Activated naive CD4-positive, alpha-beta T cell treated with anti-CD3 and anti-CD28 coated beads, Interleukin-2, amount 50 U/mL, for 24 hours (primary cell): ENCODE results near the gene HECTD2.
"Not testable (repeated sequence)": the region's sequence is repeated elsewhere in the genome, so short reads cannot be mapped to it uniquely, and the experiment has no call there.

ENCODE experiments used
- H3K27ac Mint-ChIP-seq: one replicate; pipeline ENCODE4 v1.8.0; 2021; ENCODE audit warnings: mild to moderate bottlenecking, mixed read lengths
- H3K27me3 Mint-ChIP-seq: one replicate; pipeline ENCODE4 v1.8.0; 2021; ENCODE audit warnings: mixed read lengths
- H3K36me3 Mint-ChIP-seq: one replicate; pipeline ENCODE4 v1.8.0; 2021; ENCODE audit warnings: mixed read lengths
- H3K4me1 Mint-ChIP-seq: one replicate; pipeline ENCODE4 v1.8.0; 2021; ENCODE audit warnings: mixed read lengths
- H3K4me3 Mint-ChIP-seq: one replicate; pipeline ENCODE4 v1.8.0; 2021; ENCODE audit warnings: mild to moderate bottlenecking, mixed read lengths
- H3K9me3 Mint-ChIP-seq: one replicate; pipeline ENCODE4 v1.8.0; 2021; ENCODE audit warnings: mixed read lengths

The HECTD2 gene, protein sequence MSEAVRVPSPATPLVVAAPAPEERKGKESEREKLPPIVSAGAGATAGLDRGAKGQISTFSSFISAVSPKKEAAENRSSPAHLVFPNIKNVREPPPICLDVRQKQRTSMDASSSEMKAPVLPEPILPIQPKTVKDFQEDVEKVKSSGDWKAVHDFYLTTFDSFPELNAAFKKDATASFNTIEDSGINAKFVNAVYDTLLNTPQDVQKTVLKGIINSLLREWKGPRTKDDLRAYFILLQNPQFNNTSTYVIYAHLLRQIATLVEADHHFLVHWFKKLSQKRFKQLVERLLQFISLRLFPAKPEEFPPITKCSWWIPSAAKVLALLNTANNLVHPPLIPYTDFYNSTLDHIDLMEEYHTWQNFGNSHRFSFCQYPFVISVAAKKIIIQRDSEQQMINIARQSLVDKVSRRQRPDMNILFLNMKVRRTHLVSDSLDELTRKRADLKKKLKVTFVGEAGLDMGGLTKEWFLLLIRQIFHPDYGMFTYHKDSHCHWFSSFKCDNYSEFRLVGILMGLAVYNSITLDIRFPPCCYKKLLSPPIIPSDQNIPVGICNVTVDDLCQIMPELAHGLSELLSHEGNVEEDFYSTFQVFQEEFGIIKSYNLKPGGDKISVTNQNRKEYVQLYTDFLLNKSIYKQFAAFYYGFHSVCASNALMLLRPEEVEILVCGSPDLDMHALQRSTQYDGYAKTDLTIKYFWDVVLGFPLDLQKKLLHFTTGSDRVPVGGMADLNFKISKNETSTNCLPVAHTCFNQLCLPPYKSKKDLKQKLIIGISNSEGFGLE

DNA sequence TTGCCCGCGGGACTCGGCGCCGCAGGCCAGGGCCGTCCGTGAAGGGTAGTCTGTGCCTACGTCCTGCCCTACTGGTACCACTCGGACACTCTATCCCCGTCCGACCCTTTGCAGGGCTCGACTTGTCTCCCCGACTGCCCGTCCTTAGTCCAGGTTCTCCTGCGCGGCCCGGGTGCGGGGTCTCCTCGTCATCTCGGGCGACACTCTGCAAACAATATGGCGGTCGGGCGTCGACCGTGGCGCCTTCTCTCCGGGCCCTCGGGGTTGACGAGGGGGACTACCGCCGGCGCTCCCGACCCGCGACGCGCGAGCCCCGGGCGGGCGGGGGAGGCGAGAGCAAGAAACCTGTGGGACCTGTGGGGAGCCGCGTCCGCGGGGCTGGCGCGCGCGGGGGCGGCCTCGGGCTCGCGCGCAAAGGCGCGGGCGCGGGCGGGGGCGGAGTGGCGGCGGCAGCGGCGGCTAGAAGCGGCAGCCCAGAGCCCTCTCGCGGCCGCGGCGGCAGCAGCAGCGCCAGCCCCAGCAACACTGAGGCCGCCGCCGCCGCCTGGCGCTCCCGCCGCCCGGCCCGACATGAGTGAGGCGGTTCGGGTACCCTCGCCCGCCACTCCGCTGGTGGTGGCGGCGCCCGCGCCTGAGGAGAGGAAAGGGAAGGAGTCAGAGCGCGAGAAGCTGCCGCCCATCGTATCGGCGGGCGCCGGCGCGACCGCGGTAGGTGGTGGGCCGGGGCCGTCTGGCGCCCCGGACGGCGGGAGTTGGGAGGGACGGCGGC lies at the start of gene HECTD2:
Gene HECTD2, plus strand, starts transcription at position 476 of the 769 bp plus-strand sequence. Its CDS starts 95 bp downstream, at position 571.
- Mint-ChIP-seq H3K4me3 (peak within 1 kb of the TSS; percentile 88), H3K27ac (peak within 1 kb of the TSS; percentile 82), H3K36me3 (no peaks in the 10 kb centered on the region), H3K27me3 (no peaks in the 10 kb centered on the region), H3K4me1 (peaks cover 17% of the 10 kb centered on the region), H3K9me3 (no peaks in the 10 kb centered on the region)

DNA sequence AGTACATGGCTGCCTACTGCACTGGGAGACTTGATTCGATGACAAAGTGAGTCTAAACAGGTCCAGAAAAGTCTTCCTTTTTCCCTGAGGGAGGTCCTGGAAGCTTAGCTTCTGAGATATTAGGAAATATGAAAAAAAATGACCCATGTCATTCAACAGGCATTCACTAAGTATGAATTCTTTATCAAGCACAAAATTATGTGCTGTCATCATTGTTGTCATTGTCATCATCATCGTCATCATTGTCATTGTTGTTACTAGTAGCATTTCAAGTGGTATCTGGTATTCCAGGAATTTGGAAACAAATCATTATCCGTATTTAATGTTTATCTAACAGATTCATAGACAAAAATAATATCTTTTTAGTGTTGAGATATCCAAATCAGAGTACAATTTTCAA lies 49.7 kb upstream of the HECTD2 start:
- Mint-ChIP-seq H3K27me3 (peaks cover 41% of the 10 kb centered on the region), H3K4me1 (no peaks in the 10 kb centered on the region), H3K36me3 (peaks cover 2% of the 10 kb centered on the region), H3K4me3 (no peak overlapping the region), H3K9me3 (no peaks in the 10 kb centered on the region), H3K27ac (no peak overlapping the region)

DNA sequence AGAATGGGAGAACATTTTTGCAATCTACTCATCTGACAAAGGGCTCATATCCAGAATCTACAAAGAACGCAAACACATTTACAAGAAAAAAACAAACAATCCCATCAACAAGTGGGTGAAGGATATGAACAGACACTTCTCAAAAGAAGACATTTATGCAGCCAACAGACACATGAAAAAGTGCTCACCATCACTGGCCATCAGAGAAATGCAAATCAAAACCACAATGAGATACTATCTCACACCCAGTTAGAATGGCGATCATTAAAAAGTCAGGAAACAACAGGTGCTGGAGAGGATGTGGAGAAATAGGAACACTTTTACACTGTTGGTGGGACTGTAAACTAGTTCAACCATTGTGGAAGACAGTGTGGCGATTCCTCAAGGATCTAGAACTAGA lies 44.6 kb upstream of the HECTD2 start:
- not testable (repeated sequence) for H3K27ac Mint-ChIP-seq, H3K4me1 Mint-ChIP-seq, H3K9me3 Mint-ChIP-seq, H3K36me3 Mint-ChIP-seq, H3K4me3 Mint-ChIP-seq
- peaks cover 44% of the 10 kb centered on the region for H3K27me3 Mint-ChIP-seq

DNA sequence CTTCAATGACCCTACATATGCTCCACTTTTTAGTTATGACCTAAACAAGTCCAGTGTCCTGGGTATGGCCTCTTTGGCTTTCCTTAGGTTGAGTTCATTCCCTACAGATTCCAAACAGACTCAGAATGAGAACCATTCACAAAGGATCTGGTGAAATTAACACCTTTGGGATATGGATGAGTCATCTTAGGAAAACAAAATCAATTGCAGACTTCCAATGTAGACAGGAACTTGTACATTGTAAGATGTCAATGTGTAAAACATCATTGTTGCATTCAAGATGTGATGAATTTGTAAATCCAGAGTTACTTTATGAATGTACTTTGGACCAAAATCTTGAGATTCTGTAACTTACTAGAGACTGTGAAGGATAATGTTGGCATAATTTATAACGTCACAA lies 43.4 kb upstream of the HECTD2 start:
- peaks cover 2% of the 10 kb centered on the region for H3K36me3 Mint-ChIP-seq
- no peak overlapping the region for H3K27ac Mint-ChIP-seq
- peaks cover 35% of the 10 kb centered on the region for H3K27me3 Mint-ChIP-seq
- no peaks in the 10 kb centered on the region for H3K9me3 Mint-ChIP-seq
- H3K4me3 Mint-ChIP-seq, result no peak overlapping the region
- H3K4me1 Mint-ChIP-seq, result no peaks in the 10 kb centered on the region

DNA sequence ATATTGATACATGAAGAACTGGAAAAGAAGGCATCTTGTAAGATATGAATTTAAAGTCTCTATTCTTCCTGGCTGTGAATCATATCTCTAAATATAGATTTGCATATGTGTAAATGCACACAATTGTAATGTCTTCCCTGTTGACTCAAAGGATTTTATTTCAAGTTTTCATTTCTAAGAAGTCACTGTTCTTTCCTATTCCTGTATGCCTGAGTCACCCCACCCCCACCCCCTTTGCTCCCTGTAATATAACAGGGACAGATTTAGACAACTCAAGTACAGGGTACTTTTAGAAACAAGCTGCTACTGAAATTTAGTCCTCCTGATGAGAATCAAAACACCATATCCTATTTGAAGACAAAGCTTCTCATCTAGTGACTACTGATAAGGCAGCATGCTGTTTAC lies 43.0 kb upstream of the HECTD2 start:
- Mint-ChIP-seq H3K27me3 (peaks cover 33% of the 10 kb centered on the region), H3K27ac (no peak overlapping the region), H3K4me1 (no peaks in the 10 kb centered on the region), H3K9me3 (no peaks in the 10 kb centered on the region), H3K36me3 (peaks cover 2% of the 10 kb centered on the region), H3K4me3 (no peak overlapping the region)

DNA sequence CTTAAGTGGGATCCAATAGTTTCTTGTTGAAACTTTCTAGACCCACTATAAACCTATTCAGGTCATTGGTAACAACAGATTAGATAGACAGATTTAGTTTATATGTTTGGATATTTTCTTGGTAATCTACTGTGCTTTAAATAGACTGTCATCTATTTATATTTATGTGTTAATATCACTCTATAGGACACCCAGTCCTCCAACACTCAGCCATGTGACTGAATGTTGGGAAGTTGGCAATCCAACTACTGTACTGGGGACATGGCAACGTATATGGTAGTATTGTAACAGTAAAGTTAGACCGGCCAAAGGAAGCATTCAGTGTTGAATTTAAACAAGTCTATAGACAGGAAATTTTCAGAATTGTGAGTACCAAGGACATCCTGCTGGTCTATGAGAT lies 42.6 kb upstream of the HECTD2 start:
- no peak overlapping the region for H3K27ac Mint-ChIP-seq
- H3K4me1 Mint-ChIP-seq, result no peaks in the 10 kb centered on the region
- no peak overlapping the region for H3K4me3 Mint-ChIP-seq
- peaks cover 2% of the 10 kb centered on the region for H3K36me3 Mint-ChIP-seq
- no peaks in the 10 kb centered on the region for H3K9me3 Mint-ChIP-seq
- H3K27me3 Mint-ChIP-seq, result peaks cover 30% of the 10 kb centered on the region

DNA sequence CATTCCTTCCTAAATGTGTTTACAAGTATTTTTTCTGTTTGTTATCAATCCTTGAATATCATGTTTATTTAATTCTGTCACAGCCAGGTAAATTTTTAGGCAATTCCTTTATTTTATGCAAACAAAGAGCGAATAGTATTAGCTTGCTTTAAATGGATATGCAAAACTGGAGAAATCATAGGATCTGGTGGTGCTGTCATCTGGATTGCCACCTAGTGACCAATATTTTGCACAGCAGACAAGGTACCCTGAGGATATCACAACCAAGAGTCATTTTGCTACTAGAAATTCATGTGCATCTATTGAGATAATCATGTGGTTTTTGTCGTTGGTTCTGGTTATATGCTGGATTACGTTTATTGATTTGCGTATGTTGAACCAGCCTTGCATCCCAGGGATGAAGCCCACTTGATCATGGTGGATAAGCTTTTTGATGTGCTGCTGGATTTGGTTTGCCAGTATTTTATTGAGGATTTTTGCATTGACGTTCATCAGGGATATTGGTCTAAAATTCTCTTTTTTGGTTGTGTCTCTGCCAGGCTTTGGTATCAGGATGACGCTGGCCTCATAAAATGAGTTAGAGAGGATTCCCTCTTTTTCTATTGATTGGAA lies 40.1 kb upstream of the HECTD2 start:
- not testable (repeated sequence) for H3K36me3 Mint-ChIP-seq, H3K4me3 Mint-ChIP-seq, H3K9me3 Mint-ChIP-seq, H3K4me1 Mint-ChIP-seq, H3K27ac Mint-ChIP-seq
- H3K27me3 Mint-ChIP-seq, result peaks cover 17% of the 10 kb centered on the region

DNA sequence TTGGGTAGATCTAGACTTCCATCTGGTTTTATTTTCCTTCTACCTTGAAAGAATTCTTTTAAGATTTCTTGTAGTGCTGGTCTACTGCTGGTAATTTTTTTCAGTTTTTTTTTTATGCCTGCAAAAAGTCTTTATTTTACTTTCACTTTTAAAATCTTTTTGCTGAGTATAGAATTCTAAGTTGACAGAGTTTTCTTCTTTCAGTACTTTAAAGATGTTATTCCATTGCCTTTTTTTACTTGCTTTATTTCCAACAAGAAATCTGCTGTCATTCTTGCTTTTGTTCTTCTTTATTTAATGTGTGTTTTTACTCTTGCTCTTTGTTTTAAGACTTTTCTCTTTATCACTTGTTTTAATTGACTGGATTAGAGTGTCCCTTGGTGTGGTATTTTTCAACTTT lies 36.1 kb upstream of the HECTD2 start:
- H3K4me3 Mint-ChIP-seq, result no peak overlapping the region
- peaks cover 3% of the 10 kb centered on the region for H3K36me3 Mint-ChIP-seq
- peaks cover 7% of the 10 kb centered on the region for H3K27me3 Mint-ChIP-seq
- peaks cover 19% of the 10 kb centered on the region for H3K9me3 Mint-ChIP-seq
- H3K27ac Mint-ChIP-seq, result no peak overlapping the region
- peaks cover 14% of the 10 kb centered on the region for H3K4me1 Mint-ChIP-seq

DNA sequence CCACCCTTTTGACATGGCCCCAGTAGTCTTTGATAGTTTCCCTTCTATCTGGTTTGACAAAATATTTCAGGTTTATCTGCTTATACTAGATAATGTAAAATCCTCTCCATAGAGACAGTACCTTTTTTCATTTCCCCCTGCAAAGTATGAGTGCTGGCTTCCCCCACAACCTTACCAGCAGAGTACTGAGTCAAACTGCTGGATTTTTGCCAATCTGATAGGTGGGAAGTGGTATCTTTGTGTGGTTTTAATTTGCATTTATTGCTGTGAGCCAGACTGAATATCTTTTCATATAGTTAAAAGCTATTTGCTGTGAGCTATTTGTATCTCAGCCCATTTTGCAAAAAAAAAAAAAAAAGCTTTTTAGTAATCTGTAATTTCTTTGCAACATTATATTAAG lies 32.1 kb upstream of the HECTD2 start:
- Mint-ChIP-seq H3K4me3 (no peak overlapping the region), H3K4me1 (peaks cover 15% of the 10 kb centered on the region), H3K27me3 (peaks cover 4% of the 10 kb centered on the region), H3K36me3 (peaks cover 6% of the 10 kb centered on the region), H3K27ac (no peak overlapping the region), H3K9me3 (peaks cover 19% of the 10 kb centered on the region)

DNA sequence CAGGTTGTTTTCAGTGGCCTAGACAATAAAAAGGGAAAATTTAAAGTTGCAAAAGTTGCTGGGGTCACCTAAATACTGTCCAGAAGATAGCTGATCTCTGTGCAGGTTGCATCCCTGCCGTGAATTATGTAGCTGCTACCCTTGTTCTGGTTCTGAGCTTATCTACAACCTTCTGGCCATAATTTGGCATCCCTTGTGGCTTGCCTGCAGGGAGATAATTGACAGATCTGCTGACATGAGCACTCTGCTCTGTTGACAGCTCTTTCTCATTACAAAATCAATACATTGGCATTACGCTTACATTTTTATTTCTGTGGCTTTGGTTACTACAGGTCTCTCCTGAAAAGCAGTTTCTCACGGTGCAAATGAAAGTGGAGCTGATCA lies 29.3 kb upstream of the HECTD2 start:
- H3K4me3 Mint-ChIP-seq, result no peak overlapping the region
- H3K9me3 Mint-ChIP-seq, result peaks cover 6% of the 10 kb centered on the region
- H3K4me1 Mint-ChIP-seq, result peaks cover 15% of the 10 kb centered on the region
- H3K27me3 Mint-ChIP-seq, result peaks cover 7% of the 10 kb centered on the region
- no peak overlapping the region for H3K27ac Mint-ChIP-seq
- peaks cover 5% of the 10 kb centered on the region for H3K36me3 Mint-ChIP-seq

DNA sequence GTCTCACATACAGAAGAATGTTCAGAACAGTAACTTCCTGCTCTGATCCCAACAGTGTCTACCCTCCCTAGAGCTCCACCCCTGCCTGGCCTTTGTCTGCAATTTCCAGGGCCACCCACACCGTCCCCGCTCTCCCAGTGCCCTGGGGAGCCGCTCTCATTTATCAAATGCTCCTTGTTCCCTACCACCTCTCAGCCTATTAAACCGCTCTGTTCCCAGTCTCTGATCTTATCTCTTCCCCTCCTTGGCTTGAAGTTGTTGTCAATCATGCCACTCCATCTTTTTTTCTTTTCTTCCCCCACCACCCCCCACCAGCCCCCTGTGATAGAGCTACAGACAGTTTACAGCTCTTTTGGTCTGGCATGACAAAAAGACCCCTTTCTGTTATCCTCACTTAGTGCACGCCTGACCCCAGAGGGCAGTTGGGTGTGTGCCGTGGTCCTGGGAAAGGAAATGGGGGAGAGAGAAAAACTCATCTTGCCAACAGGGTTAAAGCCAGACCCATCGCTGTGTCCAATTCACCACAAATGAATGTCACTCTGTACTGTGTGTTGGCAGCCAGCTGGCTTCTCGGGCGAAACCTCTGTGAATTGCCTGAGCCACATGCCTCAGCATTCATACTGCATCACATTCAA lies 28.8 kb upstream of the HECTD2 start:
- H3K4me1 Mint-ChIP-seq, result peaks cover 15% of the 10 kb centered on the region
- peaks cover 5% of the 10 kb centered on the region for H3K36me3 Mint-ChIP-seq
- H3K4me3 Mint-ChIP-seq, result no peak overlapping the region
- H3K9me3 Mint-ChIP-seq, result peaks cover 6% of the 10 kb centered on the region
- no peak overlapping the region for H3K27ac Mint-ChIP-seq
- H3K27me3 Mint-ChIP-seq, result peaks cover 7% of the 10 kb centered on the region

DNA sequence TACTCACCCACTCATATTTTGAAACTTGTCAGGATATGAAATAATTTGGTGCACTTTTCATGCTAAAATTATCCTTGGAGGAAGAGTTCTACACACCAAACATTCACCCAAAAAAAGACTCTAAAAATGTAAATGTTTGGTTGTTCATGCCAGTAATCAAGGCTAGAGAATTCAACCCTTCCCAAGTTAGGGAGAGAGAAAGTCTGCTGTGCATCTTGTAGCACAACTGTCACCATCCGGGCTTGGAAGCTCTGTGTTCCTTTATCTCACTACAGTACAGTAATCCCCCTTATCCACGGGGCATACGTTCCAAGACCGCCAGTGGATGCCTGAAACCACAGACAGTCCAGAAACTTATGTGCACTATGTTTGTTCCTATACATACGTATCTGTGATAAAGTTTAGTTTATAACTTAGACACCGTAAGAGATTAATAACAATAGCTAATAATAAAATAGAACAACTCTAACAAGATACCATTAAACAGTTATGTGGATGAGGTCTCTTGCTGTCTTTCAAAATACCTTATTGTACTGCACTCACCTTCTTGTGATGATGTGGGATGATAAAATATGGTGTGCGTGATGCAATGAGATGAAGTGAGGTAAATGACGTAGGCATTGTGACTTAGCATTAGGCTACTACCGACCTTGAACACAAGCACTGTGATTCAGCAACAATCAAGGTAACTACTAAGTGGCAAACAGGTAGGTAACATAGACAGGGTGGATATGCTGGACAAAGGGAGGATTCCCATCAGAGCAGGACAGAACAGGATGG lies 24.6 kb upstream of the HECTD2 start:
- H3K4me1 Mint-ChIP-seq, result peaks cover 5% of the 10 kb centered on the region
- H3K4me3 Mint-ChIP-seq, result no peak overlapping the region
- no peak overlapping the region for H3K27ac Mint-ChIP-seq
- H3K27me3 Mint-ChIP-seq, result peaks cover 13% of the 10 kb centered on the region
- H3K9me3 Mint-ChIP-seq, result no peaks in the 10 kb centered on the region
- H3K36me3 Mint-ChIP-seq, result no peaks in the 10 kb centered on the region

DNA sequence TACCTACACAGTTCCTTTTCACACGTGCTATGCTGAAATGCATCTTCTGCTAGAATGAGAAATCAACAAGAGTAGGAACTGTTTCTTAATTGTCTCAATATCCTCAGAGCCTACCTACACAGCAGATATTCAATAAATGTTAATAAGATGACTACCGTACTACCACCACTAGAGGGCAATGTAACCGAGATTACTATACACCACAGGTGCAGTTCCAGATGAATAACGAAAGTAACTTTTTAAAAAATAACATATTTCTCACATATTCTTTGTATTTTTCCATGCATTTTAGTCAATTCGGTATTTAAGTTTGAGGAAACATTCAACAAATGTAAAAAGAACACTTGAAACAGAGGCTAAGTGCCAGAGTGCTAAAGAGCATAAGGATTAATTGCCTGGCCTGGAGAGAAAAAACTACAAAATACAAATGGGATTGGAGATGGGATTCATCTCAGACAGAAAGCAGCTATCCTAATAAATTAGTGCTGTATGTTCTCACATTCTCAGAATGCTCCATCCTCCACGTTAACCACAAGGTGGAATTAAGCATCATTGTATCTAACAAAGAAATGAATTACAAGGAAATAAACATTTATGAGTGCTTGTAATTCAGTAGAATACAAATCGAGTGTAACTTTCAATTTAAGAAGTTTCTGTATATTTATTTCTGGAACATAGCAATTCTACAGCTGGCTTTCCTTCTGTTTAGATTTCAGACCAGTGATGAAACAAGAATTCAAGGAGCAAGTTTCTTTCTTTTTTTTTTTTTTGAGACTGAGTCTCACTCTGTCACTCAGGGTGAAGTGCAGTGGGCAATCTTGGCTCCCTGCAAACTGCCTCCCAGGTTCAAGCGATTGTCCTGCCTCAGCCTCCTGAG lies 20.3 kb upstream of the HECTD2 start:
- Mint-ChIP-seq H3K27me3 (peaks cover 9% of the 10 kb centered on the region), H3K9me3 (no peaks in the 10 kb centered on the region), H3K4me3 (no peak overlapping the region), H3K36me3 (no peaks in the 10 kb centered on the region), H3K27ac (no peak overlapping the region), H3K4me1 (peaks cover 5% of the 10 kb centered on the region)

DNA sequence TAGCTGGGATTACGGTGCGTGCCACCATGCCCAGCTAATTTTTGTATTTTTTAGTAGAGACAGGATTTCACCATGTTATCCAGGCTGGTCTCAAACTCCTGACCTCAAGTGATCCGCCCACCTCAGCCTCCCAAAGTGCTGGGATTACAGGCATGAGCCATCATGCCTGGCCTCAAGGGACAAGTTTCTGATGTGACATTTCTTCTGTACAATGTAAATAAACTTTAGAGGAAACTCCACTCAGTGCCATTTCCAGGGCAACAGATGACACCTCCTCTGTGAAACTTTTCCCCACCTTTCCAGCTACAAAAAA lies 19.7 kb upstream of the HECTD2 start:
- not testable (repeated sequence) for H3K27me3 Mint-ChIP-seq, H3K27ac Mint-ChIP-seq, H3K36me3 Mint-ChIP-seq, H3K4me3 Mint-ChIP-seq, H3K4me1 Mint-ChIP-seq, H3K9me3 Mint-ChIP-seq
